CD4-positive, alpha-beta T cell treated with Interferon gamma for 1 hour (primary cell): ENCODE data around the gene IFNL1.
A peak's percentile ranks its signal among the peaks of the same experiment; 100 is the strongest.
"Not testable (repeated sequence)": the region's sequence is repeated elsewhere in the genome, so short reads cannot be mapped to it uniquely, and the experiment has no call there.

Source experiments
- DNase-seq: peaks from one replicate; pipeline ENCODE4 v3.0.0-alpha.2; 2020

The IFNL1 gene

DNA sequence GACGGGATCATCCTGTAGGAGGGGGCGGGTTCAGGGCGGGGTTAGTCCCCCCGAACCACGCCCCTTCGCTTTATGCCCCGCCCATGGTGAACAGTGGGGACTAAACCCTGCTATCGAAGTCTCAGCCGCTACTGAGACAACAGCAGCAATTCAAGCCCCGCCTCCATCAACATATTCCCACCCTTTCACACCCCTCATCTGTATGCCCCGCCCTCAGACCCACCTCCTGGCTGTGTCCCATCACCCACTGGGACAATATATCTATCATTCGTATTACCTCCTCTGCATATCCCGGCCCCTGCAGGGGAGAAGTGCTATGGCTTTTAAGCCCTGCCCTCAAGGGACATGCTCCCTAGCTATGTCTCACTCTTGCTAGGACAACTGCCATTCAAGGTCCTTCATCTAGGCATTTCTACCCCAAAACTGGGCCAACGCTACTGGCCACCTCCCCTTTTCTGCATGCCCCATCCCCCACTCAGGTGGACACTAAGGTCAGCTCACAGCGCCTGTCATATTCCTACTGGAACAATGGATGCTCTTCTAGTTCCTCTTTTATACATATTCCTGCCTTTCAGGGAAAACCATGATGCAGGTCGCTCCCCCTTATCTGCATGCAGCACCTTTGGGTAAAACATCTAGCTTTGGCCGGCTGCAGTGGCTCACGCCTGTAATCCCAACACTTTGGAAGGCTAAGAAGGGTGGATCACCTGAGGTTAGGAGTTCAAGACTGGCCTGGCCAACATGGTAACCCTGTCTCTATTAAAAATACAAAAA is 12.5 kb downstream of the IFNL1 start:
- DNase-seq, result no peak

DNA sequence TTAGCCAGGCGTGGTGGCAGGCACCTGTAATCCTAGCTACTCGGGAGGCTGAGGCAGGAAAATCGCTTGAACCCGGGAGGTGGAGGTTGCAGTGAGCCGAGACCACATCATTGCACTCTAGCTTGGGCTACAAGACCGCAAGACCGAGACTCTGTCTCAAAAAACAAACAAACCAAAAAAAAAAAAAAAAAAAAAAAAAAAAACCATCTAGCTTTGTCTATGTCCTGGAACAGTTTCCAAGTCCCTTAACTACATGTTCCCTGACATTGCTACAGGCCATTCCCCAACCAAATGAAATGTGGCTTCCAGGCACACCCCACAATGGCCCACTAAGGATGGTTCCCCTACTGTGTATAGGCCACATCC is 13.1 kb downstream of the IFNL1 start:
- not testable (repeated sequence) for DNase-seq

DNA sequence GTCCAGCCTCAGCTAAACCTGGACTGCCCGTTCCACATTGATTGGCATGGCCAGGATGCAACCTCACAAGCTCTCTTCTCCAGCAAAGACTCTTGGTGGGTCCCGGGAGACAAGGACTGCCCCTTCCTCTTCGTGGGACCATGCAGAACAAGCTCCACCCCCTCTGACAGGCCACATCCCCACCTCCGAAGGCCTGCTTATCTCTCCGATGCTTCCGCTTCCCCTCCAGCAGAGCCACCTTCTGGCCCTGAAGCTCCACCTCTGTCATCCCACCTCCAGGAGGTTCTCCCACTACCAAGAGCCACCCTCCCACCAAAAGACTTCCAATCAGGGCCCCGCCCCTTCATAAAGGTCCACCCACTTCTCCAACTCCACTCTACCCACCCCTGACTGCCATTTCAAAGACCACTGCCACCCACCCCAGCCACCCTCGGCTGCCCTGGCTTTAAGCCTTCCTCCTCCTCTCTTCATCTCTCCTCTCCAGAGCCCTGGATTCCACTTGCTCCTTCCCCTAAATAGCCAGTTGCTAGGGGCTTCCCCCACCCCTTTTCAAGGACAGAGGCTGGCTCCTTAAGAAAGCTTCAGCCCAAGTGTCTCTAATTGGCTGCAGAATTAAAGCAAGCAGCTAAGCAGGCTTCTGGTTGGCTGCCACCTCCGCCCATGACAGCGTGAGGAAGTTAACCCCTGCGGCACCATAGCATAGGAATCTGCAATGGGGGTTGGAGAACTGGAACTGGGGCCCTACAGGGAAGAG is 14.5 kb downstream of the IFNL1 start:
- DNase-seq, result no peak

DNA sequence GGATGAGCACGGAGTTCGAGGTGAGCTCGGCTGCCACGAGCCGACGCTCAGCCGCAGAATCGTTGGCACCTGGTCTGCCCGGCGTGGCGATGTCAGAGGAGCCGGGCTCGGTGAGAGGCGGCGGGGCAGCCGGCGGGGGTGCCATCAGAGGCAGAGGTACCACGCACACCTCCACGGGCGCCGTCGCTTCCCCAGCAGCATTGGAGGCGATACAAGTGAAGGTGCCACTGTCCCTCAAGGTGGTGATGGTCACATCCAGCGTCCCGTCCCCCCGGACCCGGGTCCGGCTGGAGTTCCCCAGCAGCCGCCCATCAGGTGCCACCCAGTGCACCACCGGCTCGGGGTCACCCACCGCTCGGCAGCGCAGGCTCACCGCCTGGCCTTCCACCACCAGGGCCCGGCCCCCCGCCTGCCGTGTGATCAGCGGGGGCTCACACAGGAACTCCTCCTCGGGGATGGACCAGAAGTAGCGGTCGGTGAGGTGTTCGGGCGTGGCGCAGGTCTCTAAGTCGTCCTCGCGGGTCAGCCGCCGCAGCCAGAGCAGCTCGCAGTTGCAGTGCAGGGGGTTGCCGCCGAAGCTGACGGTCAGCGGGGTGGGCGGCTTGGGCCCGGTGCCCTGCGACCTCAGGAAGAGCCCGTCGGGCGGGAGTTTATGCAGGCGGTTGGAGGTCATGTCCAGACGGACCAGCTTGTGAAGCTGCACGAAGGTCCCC is 18.0 kb downstream of the IFNL1 start:
- no peak for DNase-seq

DNA sequence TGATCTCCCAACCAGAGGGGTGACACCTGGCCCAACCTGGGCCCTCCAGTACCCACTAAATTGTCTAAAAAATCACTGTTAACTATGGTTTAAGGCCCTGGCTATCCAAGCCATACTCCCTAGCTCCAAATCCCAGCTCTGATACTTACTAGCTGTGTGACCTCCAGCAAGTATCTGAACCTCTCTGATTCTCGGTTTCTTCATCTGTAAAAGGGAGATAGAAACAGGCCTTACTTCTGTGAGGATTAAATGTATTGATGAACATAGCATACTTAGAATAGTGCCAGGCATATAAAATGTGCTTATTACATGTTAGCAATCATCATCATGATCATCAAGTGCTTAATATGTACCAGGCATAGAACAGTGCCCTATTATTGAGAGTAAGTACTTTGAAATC is 19.7 kb downstream of the IFNL1 start:
- DNase-seq, result no peak

DNA sequence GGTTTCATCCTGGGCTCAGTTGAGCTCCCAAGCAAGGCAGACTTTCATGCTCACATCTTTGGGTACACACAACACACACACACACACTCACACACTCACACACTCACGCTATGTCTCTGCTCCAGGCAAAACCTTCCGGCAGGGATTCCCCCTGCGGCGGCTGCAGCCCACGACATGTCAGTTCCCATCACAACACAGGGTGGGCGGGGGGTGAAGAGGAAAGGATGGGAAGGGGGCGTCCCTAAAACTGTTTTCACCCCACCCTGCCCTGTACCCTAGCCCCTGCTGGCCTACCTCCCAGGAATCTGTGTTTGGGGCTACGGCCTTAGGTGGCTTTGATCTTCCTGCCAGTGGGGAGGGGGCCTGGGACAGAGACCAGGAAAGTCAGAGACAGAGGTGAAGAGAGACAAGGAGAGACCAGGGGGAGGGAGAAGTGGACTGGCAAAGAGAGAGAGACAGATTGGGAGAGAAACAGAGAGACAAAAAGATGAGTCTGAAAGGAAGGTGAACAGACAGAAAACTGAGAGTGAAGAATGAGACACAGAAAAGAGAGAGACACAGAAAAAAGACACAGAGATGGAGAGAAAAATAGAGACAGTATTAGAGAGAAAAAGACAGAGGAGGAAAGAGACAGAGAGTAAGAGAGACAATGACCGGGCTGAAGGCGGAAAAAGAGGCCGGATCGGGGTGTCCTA is 20.6 kb downstream of the IFNL1 start:
- DNase-seq, result no peak

DNA sequence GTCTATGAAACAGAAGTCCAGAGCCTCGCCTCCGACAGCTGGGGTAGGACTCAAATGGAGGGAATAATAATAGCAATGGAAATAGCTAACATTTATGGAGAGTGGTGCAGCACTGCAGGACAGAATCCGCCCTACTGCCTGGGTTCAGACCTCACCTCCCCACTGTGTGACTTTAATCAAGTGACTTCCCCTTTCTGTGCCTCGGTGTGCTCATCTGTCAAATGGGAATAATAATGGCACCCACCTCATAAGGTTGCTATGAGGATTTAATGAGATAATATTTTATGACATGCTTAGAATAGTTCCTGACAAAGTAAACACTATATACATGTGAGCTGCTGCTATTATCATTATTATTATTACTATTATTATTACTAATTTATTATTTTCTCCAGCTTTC is 21.3 kb downstream of the IFNL1 start:
- no peak for DNase-seq

DNA sequence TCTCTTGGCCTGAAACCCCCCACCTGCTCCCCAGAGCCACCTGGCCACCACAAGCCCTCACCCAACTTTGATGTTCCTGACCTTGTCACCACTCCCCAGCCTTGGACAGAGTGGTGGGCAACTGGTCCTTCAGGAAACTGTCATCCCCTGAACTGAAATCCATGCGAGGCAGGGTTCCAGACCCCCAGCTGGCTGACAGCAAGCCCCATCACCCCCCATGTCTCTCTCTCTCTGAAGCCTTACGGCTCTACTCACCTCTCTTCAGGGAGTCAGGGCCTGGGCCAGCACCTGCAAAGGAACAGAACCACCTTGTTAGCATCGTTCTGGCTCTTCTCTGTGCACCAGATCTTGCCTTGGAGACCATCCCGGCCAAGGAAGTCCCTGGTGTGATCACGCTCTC is 21.9 kb downstream of the IFNL1 start:
- no peak for DNase-seq

DNA sequence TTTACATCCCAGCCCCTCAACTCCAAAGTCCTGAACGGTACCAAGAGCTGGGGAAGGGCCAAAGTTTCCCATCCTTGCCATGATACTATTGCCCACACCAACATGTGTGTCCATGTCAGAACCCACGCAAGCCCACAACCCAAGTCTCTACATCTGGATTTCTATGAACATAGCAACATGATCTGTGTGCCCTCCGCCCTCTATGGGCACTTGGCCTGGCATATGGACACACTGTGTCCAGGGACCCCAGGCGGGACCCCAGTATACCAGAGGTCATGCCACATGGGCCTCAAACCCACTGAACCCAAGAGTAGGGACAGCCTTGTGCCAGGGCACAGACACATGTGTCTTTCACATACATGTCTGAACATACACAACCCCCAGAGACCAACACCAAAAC is 22.5 kb downstream of the IFNL1 start:
- no peak for DNase-seq

DNA sequence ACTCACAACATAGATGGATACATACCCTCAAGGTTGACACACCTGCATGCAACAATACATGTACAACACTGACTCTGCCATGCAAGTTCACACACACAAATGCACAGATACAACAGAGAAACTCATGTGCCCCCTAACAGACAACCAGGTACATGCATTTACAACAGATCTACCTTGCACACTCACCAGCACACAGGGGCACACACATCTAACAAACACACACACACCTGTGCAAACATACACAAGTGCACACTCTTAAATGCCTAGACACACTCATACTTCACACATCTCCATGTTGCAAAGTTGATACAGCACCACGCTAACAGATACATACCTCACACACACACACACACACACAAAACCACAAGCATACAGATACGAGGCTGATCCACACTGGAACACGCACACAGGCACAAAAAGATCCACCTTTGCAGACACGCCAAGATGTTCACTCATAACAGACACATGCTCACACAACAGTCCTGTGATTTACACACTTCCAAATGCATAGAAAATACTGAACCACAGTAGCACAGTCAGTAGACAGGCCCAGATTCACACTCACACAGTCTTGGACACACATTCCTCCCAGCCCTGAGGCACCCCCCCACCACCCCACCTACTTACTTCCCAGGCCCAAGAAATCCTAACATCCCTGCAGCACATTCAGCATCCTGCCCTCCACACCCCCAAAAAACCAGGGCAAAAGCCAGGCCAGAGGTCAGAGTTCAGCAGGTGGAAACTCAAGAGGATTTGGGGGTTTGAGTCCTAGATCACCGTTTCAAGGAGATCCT is 23.1 kb downstream of the IFNL1 start:
- DNase-seq, result no peak

DNA sequence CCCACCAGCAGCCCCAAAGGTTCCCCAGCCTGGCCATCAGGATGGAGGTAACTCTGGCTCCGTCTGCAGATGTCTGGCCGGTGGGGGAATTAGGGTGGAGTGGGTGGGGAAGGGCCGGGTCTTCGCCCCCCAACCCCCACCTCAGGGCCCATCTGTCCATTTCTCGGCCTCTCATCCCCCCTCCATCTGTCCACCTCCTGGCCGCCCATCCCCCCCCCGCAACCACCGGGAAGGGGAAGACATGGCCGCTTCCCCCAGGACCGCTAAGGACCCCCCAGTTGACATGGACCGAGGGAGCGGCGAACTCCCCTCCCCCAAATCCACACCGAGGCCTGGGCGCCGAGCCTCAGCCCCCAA is 23.7 kb downstream of the IFNL1 start:
- DNase-seq, result no peak

DNA sequence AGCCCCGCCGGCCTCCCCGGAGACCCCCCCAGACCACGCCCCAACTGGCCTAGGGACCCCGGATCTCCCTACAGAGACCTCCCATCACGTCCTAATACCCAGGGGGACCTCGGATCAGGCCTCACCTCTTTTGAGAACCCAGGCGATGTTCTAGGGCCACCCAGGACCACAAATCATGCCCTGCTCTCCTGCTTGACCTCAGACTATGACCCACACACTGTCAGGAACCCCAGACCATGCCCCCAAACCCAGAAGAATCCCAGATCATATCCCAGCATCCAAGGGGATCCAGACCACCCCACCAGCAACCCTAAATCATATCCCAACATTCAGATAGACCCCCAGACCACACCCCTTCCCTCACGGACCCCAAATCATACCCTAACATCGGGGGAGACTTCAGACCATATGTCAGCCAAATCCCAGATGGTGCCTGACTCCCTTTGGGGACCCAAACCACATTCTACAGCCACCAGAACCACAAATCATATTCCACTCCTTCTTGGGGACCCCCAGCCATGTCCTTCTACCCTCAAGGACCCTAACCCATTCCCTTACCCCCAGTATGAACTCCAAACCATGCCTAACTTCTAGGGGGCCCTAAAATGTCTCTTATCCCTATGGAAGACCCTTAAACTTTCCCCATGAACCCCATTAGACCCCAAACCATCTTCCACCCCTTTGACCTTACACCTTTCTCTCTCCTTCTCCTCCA is 25.1 kb downstream of the IFNL1 start:
- no peak for DNase-seq

DNA sequence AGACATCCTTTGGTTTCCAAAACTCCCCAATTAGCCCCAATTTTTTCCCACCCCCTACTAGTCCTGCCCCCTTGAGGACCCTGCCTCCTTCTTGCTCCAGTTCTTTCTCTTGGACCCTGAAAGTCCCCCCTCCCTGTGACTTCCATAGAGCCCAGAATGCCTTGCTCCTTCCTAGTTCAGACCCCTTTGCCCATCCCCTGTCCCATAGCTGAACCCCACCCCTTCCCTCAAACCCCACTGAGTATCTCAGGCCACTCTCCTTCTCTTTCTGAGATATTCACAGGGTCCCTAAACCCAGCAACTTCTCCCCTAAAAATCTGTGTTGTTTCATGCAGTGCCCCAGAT is 25.6 kb downstream of the IFNL1 start:
- no peak for DNase-seq

DNA sequence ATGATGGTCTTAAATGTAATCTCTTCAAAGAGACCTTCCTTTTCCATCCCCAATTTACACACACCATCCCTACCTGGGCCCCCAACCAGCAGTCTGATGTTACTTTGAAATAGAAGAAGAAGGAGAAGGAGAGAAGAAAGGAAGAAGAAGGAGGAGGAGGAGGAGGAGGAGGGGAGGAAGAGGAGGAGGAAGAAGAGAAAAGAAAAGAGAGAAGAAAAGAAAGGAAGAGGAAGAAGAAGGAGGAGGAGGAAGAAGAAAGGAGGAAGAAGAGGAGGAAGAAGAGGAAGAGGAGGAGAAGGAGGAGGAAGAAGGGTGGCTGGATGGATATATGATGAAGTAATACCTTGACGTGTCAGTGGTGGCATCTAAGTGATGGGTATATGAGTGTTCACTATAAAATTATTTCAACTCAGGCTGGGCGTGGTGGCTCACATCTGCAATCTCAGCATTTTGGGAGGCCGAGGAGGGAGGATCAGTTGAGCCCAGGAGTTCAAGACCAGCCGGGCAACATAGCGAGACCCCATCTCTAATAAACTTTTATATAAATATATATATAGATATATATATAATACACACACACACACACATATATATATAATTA is 28.1 kb downstream of the IFNL1 start:
- DNase-seq, result no peak

DNA sequence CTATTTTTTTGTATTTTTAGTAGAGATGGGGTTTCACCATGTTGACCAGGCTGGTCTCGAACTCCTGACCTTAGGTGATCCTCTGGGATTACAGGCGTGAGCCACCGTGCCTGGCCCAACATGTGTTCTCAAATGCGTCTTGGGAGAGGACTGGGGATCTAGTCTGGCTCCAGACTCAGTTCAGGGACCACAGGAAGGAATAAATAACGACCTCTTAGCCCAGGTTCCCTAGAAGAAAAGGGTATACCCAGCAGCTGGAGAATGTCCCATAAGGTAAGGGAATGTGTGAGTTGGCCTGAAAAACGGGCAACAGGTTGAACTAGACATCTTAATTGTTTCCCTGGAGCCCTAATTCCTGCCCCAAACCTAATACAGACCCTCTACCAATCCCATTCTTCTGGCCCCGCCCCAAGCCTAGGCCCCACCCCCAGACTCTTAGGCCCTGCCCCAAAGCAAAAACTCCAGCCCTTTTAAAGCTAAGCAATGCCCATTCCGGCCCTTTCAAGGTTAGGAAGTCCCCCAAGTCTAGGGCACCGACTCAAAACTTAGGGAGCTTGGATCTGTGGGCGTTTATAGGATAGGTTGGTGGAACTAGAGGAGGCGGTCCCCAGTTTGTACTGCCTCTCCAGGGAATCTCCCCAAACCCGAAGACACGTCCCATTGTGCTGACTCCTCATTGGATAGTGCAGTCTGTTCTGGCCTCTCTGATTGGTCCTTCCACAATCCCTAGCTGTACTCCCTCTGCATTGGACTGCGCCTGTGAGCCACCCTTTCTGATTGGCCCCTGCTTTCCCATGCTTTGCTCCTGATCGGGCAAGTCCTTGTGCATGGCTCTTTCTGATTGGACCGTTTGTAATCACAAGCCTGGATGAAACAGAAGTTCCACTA is 29.8 kb downstream of the IFNL1 start:
- DNase-seq, result no peak

DNA sequence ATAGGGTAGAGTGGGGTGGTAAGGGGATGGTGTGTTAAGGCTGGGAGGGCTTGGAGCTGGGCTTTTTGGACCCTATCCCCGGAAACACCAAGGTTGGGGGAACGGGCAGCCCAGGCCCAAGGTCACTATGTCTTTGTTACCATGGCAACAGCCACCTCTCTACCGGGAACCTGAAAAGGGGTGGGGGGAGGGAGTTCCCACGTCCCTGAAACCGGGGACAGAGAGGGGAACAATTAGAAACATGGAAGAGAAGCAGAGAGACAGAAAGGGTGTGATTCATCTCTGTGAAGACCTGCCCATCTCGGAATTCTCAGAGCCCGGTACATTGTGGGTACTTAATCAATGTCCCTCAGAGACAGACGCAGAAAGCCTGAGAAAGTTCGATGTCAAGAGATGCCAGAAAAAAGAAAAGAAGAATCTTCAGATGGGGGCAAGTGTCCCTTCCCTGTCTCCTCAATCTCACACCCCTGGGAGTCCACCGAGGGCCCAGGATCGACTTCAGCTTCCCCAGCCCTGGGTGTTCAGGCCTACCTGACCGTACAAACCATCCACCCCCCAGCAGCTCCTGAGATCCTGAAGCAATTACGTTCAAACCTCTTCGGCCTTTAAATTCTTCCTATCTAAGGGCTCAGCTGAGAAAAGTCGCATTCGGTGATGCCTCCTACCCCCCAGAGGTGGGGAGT is 31.3 kb downstream of the IFNL1 start:
- no peak for DNase-seq

DNA sequence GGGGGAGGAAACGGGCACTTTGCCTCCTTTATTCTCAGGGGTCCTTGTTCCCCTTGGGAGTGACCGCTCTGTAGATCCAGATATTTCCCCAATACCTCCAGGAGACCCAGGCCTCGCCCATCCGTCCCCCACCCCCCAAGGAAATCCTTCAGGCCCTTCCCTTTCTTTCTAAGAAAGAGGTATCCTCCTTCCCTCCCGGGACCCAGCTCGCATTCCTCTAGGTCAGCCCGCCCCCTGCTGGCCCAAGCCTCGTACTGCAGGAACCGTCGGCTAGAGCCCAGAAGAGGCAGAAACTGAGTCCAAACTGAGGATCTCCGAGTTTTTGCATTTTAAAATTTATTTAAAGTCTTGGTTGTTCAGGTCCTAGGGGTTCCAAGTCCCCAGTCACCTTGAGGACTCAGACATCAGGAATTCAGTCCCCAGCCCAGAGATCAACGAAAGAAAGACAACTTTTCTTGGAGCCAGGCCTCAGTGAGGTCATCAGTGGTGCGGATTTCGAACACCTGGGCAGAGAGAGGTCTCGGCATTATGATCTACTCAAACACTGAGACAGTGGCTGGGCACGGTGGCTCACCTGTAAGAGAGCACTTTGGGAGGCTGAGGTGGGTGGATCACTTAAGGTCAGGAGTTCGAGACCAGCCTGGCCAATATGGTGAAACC is 32.0 kb downstream of the IFNL1 start:
- peak; percentile 69 for DNase-seq

DNA sequence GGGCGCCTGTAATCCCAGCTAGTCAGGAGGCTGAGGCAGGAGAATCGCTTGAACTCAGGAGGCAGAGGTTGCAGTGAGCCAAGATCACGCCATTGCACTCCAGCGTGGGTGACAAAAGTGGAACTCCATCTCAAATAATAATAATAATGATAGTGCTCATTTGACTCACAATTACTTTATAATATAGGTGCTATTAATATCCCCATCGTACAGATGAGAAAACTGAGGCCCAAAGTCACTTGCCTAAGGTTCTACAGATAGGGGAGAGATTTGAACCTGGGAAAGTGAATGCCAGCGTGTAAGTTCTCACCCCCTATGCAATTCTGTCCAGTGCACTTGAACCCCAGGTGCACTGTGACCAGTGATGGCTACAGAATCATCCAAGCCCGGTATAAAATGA is 33.7 kb downstream of the IFNL1 start:
- DNase-seq, result no peak

DNA sequence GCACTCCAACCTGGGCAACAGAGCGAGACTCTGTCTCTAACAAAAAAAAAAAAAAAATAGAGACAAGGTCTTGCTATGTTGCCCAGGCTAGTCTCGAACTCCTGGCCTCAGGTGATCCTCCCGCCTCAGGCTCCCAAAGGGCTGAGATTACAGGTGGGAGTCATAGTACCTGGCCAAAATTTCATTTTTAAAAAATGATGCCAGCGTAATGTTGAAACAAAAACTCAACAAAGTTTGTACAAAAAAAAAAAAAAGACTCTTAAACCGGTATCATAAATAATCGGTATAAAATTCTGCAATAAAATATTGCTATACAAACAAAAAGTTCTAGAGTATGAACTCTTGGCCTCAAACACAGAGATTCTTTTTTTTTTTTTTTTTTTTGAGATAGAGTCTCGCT is 36.1 kb downstream of the IFNL1 start:
- no peak for DNase-seq
